Stimulated activated CD4-positive, alpha-beta T cell treated with anti-CD3 and anti-CD28 coated beads, Interleukin-1b, Interleukin-23, amount 100 ng/mL, for 48 hours (primary cell): ENCODE results near the gene ATXN10.
"Not testable (repeated sequence)": the region's sequence is repeated elsewhere in the genome, so short reads cannot be mapped to it uniquely, and the experiment has no call there.

Experiments used
- DNase-seq: peaks from one replicate; pipeline ENCODE4 v3.0.0-alpha.2; 2020

The ATXN10 gene

GRCh38 chr22:45793161-45793560, 121.5 kb downstream of the ATXN10 start:
- DNase-seq, result no peak

GRCh38 chr22:45793892-45794291, 122.3 kb downstream of the ATXN10 start:
- DNase-seq, result no peak

- DNase-seq, result not testable (repeated sequence)
Measured at GRCh38 chr22:45796009-45796408, 124.4 kb downstream of the ATXN10 start.

GRCh38 chr22:45799291-45799690, 127.7 kb downstream of the ATXN10 start:
- DNase-seq, result no peak

GRCh38 chr22:45802054-45802453, 130.4 kb downstream of the ATXN10 start:
- DNase-seq, result no peak

GRCh38 chr22:45804319-45804985, 132.8 kb downstream of the ATXN10 start:
- DNase-seq, result no peak

- DNase-seq, result no peak
Measured at GRCh38 chr22:45804986-45805325, 133.3 kb downstream of the ATXN10 start.

- DNase-seq, result no peak
Measured at GRCh38 chr22:45805413-45805812, 133.8 kb downstream of the ATXN10 start.

- DNase-seq, result no peak
Measured at GRCh38 chr22:45807156-45807915, 135.7 kb downstream of the ATXN10 start.

GRCh38 chr22:45812910-45813309, 141.3 kb downstream of the ATXN10 start:
- no peak for DNase-seq

- DNase-seq, result no peak
Measured at GRCh38 chr22:45814198-45814597, 142.6 kb downstream of the ATXN10 start.

GRCh38 chr22:45816776-45817175, 145.1 kb downstream of the ATXN10 start:
- DNase-seq, result no peak

- DNase-seq, result no peak
Measured at GRCh38 chr22:45817745-45818423, 146.2 kb downstream of the ATXN10 start.

GRCh38 chr22:45818424-45819085, 146.9 kb downstream of the ATXN10 start:
- DNase-seq, result no peak

- DNase-seq, result no peak
Measured at GRCh38 chr22:45819305-45819704, 147.7 kb downstream of the ATXN10 start.

GRCh38 chr22:45823336-45823735, 151.7 kb downstream of the ATXN10 start:
- DNase-seq, result no peak

- DNase-seq, result no peak
Measured at GRCh38 chr22:45826520-45826919, 154.9 kb downstream of the ATXN10 start.

GRCh38 chr22:45828841-45829240, 157.2 kb downstream of the ATXN10 start:
- DNase-seq, result no peak

- DNase-seq, result no peak
Measured at GRCh38 chr22:45830531-45831245, 159.1 kb downstream of the ATXN10 start.

- DNase-seq, result no peak
Measured at GRCh38 chr22:45831394-45831793, 159.8 kb downstream of the ATXN10 start.

GRCh38 chr22:45832180-45832579, 160.5 kb downstream of the ATXN10 start:
- DNase-seq, result no peak

- DNase-seq, result no peak
Measured at GRCh38 chr22:45832959-45833580, 161.4 kb downstream of the ATXN10 start.
